ENCODE results near the gene IST1.

IST1 gene

GRCh38 chr16:71931001-71931400, 35.7 kb downstream of the IST1 start:
- no peak for DNase-seq (ENCODE audit: low read depth)
- in situ Hi-C loops (cut with HindIII; ENCODE audit: low sequenced_read_pairs) = loop anchor here (5.0 kb wide), 1 partner anchor 104 kb away; no protein-coding TSS in a partner anchor
- TF ChIP-seq CTCF (IDR thresholded peaks at IDR 0.05; ENCODE audit: low read depth, low read length, missing control alignments) = no peak
- H3K4me3 ChIP-seq (ENCODE audit: low read depth, low read length) = no peak overlapping the region

GRCh38 chr16:71931599-71931998, 36.3 kb downstream of the IST1 start:
- no peak for TF ChIP-seq CTCF (IDR thresholded peaks at IDR 0.05; ENCODE audit: low read depth, low read length, missing control alignments)
- in situ Hi-C loops (cut with HindIII; ENCODE audit: low sequenced_read_pairs) = loop anchor here (5.0 kb wide), 1 partner anchor 104 kb away; no protein-coding TSS in a partner anchor
- H3K4me3 ChIP-seq (ENCODE audit: low read depth, low read length) = no peak overlapping the region
- DNase-seq (ENCODE audit: low read depth) = no peak

GRCh38 chr16:71933017-71933416, 37.7 kb downstream of the IST1 start:
- TF ChIP-seq CTCF (IDR thresholded peaks at IDR 0.05; ENCODE audit: low read depth, low read length, missing control alignments) = no peak
- in situ Hi-C loops (cut with HindIII; ENCODE audit: low sequenced_read_pairs) = loop anchor here (5.0 kb wide), 1 partner anchor 106 kb away; no protein-coding TSS in a partner anchor
- H3K4me3 ChIP-seq (ENCODE audit: low read depth, low read length) = no peak overlapping the region
- no peak for DNase-seq (ENCODE audit: low read depth)

GRCh38 chr16:71933913-71934695, 38.8 kb downstream of the IST1 start:
- DNase-seq (ENCODE audit: low read depth) = peak; percentile 49
- H3K4me3 ChIP-seq (ENCODE audit: low read depth, low read length) = no peak overlapping the region
- no peak for TF ChIP-seq CTCF (IDR thresholded peaks at IDR 0.05; ENCODE audit: low read depth, low read length, missing control alignments)
- in situ Hi-C loops (cut with HindIII; ENCODE audit: low sequenced_read_pairs) = loop anchor here (5.0 kb wide), 1 partner anchor 107 kb away; no protein-coding TSS in a partner anchor

- in situ Hi-C loops (cut with HindIII; ENCODE audit: low sequenced_read_pairs) = no loop called here
- no peak overlapping the region for H3K4me3 ChIP-seq (ENCODE audit: low read depth, low read length)
- TF ChIP-seq CTCF (IDR thresholded peaks at IDR 0.05; ENCODE audit: low read depth, low read length, missing control alignments) = no peak
- no peak for DNase-seq (ENCODE audit: low read depth)
Measured at GRCh38 chr16:71937868-71938510, 42.7 kb downstream of the IST1 start.

- DNase-seq (ENCODE audit: low read depth) = no peak
- no peak overlapping the region for H3K4me3 ChIP-seq (ENCODE audit: low read depth, low read length)
- no peak for TF ChIP-seq CTCF (IDR thresholded peaks at IDR 0.05; ENCODE audit: low read depth, low read length, missing control alignments)
- in situ Hi-C loops (cut with HindIII; ENCODE audit: low sequenced_read_pairs) = no loop called here
Measured at GRCh38 chr16:71943887-71944286, 48.6 kb downstream of the IST1 start.
